GM15510 (cell line): ENCODE data around the gene AAR2.
A peak's percentile ranks its signal among the peaks of the same experiment; 100 is the strongest.

Source experiments
- POLR2A ChIP-seq: IDR thresholded peaks from 3 replicates; pipeline ENCODE4 v1.6.1; 2011; ENCODE audit warnings: borderline replicate concordance; ENCODE audit not compliant: insufficient read length; ENCODE audit errors: extremely low read depth

The AAR2 gene, protein sequence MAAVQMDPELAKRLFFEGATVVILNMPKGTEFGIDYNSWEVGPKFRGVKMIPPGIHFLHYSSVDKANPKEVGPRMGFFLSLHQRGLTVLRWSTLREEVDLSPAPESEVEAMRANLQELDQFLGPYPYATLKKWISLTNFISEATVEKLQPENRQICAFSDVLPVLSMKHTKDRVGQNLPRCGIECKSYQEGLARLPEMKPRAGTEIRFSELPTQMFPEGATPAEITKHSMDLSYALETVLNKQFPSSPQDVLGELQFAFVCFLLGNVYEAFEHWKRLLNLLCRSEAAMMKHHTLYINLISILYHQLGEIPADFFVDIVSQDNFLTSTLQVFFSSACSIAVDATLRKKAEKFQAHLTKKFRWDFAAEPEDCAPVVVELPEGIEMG

DNA sequence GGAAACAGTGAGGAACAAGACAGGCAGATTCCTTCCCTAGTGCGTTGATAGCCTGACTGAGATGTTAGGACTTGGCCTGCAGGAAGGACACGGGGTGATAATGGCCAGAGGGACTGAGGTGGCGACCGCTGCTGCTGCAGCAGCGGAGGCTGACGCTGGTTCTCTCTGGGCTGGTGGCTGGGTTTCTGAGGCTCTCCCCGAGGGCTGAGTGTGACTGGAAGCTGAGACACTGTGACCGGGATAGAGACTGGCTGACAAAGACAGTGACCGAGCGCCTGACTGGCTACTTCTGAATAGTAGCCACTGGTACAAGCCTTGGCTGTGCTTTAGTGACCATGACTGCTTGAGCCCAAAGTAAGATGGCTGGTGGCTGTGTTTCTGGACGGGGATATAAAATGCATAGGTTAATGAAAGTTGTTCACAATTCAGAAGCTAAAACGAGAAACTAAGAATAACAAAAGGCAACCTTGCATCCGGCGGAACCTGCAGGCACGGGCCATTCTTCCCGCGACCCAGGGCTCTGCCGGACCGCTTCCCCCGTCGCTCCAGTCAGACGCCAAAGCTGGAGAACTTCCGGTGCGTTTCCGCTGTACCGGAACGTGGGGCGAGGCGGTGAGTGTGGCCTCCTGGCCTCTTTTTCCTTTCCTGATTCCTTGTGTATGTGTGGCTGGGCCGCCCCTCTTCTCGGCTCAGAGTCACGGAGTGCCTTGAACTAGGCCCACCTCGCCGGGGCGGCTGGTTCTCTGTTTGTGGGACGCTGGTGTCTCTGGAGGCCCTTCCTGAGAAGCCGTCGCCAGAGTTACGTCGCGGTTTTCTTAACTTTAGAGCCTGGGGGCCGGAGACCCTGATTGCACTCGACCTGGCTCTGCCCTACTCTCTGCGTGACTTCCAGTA, at the start of gene AAR2:
TSS of gene AAR2 (plus strand) at position 587 of the 894 bp plus-strand sequence. CDS start 3,391 bp downstream, outside the sequence.
- peak; percentile 79 for TF ChIP-seq POLR2A

DNA sequence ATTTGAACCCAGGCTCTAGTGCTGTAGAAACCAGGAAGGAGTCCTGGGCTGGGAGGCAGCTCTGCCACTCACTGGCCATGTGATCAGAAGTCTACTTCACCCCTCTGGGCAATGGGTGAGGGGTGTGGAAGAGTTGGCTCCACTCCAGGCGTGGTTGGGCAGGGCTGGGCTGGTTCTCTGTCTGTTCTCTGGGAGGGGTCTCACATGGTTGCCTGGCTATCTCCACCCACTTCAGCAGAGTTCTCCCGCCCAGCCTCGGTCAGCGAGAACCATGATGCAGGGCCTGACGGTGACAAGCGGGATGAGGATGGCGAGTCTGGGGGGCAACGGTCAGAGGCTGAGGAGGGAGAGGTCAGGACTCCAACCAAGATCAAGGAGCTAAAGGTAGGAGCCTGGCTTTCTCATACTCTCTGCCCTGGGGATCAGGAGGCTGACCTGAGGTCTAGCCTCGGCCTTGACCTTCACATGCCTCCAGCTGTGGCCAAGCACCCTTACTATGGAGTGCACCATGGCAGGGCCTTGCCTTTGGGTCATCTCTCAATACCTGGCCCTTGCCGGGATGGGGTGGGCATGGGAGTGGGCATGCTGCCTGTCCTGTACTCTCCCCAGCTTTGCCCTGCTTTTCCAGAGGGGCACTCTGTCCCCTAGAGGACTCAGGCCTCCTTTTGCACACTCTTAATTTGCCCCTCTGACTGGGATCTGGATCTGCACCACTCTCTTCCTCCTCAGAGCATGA, 42.1 kb upstream of the AAR2 start:
- TF ChIP-seq POLR2A, result no peak

DNA sequence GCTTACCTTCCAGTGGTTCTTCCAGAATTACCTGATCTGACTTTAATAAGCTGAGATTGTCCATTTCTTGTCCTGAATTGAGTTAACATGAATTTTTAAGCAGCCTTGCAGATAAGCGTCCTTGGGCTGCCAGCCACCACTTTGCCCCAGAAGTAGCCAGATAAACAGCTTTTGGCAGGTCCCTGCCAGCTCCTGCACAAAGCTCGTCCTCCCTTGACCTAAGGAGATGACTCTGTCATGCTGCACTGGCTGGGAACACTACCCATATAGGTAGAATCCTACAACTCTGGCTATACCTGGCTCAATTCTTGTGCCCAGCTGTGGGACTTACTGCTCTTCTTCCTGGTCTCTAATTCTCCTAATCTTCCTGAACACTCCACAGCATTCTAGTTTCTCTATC, 39.6 kb upstream of the AAR2 start:
- TF ChIP-seq POLR2A, result no peak

DNA sequence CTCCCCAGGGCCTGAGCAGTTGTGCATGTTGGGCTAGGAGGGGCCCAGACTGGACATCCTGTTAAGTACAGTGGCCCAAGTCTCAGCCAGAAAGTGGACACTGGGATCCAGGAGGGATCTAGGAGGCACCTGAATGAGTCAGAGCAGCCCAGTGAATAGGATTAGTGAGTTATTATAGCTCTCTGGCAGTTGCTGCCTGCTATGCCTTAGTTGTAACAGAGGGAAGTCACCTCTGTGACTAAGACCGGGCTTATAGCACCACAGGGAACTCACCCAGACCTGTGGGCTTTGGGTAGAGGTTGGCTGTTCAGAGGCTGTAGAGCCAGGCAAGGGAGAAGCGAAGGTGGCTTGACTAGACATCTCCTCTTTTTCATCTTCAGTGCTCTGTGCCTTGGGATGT, 39.0 kb upstream of the AAR2 start:
- TF ChIP-seq POLR2A, result no peak

DNA sequence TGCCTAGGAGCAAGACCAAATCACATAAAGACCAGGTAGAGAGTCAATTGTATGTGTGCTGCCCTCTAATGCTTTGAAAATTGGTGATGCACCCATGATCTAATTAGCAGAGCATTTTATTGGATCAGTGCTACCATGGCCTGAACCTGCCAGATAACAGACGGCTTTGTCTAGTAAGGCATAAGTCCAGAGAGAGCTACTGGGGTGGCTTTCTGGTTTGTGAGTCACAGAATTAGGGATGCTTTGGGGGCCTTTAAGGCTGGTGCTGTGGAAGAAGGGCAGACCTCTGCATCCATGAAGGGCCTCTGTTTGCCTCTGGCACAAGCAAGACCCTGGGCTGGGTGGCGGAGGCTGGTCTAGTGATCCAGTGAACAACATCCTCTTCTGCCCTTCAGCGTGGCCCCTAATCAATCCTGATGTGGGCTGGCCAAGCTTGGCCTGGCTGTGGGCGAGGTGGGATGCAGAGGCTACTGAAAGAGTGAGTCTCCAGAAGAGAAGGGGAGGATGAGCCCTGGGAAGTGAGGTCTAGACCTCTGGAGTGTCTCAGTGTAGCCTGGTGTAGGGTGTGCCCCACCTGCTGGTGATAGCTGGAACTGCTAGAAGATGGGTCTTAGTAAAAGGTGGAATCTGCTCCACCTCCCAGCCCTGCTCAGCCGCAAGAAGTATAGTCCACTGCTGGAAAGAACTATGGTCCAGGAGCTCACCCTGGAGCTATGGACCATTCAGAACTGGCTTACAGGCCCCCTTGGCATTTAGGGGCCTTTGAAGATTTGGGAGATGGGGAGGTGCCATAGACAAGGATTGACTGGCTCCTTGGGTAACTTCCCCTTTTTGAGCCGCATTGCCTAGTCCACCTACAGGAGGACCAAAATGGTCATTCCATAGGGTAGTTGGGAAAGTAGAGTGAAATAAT, 36.7 kb upstream of the AAR2 start:
- no peak for TF ChIP-seq POLR2A

DNA sequence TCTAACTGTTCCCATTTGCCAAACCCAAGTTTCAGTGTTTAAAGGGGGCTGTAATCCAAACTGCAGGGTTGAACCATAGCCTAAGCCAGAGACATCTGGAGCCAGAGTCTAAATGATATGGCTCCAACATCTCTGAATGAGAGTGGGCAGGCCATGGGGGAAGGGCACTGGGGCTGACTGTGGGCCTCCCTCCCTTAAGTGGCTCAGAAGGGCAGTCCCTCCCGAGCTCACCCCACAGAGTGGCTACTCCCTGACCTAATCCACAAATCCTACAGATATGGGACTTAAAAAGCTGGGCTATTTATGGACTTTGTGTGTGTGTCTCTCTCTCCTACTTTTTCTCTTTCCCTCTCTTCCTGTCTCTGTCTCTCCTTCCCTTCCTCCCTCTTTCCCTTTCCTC, 35.8 kb upstream of the AAR2 start:
- TF ChIP-seq POLR2A, result no peak

DNA sequence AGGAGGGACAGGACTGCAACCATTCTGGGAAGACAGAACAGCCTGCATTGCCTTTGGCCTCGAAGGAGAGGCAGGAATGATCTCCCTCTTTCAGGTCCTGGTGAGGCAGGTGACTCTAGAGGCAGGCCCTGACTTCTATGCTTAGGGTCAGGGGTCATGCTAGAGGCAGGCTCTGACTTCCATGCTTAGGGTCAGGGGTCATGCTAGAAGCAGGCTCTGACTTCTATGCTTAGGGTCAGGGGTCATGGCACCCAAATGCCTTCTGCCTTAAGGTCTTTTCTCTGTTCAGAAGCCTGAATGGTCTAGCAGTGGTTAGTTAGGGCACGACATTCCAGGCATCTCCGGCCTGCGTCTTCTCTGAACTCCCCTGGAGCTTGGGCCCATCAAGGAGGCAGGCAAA, 35.1 kb upstream of the AAR2 start:
- no peak for TF ChIP-seq POLR2A

DNA sequence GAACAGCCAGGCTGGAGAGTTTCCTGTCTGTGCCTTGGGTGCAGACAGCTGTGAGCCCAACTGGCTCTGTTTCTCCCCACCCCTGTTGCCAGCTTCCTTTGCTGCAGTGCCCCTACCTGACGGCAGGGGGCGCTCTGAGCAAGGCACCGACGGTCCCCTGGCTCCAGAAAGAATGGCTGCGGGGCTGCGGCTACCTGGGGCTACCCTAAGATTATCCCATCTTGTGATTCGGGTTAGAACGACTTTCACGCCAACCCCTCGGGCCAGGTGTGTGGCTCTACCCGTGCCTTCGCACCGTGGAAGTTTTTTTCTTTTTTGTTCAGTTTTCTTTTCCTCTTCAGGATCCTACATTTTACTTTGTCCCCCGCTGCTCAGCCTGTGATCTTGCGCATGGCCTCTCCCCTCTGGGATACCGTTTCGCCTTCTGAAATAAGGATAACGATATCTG, 33.4 kb upstream of the AAR2 start:
- no peak for TF ChIP-seq POLR2A

DNA sequence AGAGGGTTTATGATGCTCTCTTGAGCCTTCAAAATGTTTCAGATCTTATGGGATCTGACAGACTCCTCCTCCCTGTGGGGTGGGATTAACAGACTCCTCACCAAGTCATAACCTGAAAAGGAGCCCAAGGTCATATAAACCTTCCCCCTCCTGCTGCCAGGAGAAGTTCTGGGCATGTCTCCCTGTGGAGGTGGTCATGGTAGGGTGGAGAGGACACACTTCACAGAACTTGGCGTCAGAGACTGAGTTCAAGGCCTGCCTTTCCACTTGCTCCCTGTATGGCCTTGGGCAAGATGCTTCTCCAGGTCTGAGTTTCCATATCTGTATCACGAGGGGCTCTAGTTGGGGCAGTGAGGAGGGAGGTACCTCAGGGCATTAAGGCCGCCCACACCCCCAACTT, 32.4 kb upstream of the AAR2 start:
- no peak for TF ChIP-seq POLR2A

DNA sequence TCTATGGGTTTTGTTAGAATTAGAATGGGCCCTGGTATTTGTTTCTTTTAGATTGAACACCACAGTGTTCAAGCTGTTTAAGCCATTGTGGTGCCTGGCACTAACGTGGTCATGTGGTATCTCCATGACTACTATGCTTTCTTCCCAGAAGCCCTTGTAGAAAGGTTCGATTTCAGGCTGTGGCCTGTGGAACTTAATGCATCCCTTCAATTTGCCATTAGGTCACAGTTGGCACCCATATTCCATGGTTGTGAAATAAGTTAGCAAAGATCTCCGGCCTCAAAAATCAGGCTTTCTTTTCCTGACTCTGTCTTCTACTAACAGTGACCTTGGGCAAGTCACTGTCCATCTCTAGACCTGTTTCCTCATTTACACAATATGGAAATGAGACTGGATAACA, 31.3 kb upstream of the AAR2 start:
- no peak for TF ChIP-seq POLR2A

DNA sequence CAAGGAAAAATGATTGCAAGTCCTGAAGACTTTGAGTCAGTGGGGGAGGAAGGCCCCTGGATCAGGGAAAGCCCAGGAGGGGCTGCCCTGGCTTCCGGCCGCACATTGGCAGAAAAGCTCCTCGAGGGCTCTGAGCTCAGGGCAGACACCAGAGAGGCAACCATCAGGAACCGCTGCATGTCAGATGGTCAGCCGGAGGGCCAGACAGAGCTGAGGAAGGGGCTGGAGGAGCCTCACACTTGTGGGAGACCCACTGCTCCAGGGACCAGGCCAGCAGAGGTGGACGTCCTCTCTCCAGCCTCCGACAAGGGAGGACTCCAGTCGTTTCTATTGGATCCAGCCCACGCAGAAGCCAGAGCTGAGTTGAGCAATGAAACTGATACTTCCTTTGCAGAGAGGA, 30.2 kb upstream of the AAR2 start:
- no peak for TF ChIP-seq POLR2A

DNA sequence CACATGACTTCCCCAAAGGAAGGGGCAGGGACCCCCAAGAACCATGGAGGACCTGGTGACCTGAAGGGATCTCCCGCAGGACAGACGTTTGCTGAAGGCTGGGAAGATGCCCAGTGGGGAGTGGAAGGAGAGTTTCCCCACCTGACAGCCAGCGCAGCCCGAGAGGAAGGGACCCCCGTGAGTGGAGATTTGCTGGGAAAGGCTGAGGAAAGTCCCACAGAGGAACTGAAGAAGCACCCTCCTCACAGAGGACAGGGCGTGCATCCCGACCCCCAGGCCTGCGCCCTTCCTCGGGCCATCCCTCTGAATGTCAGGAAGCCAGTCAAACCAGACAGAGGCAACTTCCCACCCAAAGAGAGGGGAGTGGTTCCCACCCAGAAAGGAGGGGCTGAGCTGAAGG, 29.6 kb upstream of the AAR2 start:
- TF ChIP-seq POLR2A, result no peak

DNA sequence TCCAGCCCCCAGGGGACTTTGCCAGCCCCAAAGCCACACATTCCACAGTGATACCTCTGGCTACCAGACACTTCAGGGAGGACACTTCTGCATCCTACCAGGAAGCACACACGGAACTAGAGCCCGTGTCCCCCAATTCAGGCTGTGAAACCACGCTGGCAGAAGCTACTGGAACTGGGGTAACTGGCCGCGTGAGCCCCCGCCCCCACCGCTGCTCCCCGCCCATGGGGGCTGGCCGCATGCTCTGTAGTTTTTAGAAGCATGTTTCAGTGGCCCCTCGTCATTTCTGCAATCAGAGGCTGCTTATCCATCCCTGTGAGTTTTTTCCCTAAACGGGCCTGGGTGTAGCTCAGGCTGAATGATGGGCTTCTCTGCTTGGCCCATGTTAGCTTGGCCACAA, 28.7 kb upstream of the AAR2 start:
- TF ChIP-seq POLR2A, result no peak

DNA sequence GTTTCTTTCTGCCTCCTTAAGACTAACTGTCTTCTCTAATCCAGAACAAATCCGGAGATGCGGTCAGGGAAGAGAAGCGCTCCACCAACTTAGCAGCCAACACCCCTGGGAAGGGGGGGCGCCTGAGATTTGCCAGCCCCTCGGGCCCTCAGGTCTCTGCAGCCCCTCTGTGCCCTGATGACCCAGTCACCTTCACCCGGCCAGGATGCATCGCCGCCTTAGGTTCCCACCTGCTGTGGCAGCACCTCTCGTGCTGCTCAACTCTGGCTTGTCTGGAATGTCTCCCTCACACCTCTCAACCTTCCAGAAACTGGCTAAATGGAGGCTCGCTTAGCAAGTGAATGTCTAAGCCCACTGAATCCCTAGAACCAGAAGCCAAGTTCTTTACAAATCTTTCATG, 28.0 kb upstream of the AAR2 start:
- no peak for TF ChIP-seq POLR2A

DNA sequence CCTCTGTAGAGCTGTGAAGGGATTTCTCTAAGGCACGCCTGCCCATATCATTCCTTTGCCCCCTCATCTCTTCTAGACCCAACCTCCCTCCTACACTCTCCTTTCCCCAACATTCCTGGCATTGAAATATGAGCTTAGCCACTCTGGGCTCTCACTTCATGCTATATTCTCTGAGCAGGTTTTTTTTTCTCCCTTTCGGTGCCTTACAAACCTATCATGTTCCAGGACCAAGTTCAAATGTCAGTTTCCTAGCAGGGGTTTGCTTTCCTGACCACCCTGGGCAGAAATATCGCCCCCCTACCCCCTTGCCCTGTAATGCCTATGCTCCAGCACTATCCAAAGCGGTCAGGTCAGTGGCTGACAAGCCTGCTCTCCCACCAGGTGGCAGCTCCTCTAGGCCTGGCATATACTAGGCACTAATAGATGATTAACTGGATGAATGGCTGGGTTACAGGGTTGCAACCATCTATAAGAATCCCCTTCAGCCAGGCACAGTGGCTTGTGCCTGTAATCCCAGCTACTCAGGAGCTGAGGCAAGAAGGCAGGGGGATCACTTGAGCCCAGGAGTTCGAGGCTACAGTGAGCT, 25.7 kb upstream of the AAR2 start:
- no peak for TF ChIP-seq POLR2A

DNA sequence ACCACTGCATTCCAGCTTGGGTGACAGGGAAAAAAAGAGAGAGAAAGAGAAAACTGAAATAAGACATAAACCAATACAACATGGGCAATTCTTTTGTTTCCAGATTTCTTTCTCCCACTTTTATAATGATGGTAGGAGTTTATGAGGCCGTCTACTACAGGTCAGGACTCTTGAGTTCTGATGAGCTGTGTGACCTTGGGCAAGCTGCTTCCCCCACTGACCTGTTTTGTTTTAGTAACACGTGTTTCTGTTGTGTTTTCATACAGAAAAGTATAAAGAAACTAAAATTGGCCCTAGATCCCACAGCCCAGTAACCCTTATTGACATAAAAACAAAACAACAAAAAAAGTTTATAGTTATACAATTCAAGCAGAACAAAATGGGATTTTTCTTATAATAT, 22.9 kb upstream of the AAR2 start:
- TF ChIP-seq POLR2A, result no peak
